ENCODE results near the gene CCDC57.

- no peak for TF ChIP-seq CTCF (IDR thresholded peaks at IDR 0.05)
- TF ChIP-seq POLR2A (IDR thresholded peaks at IDR 0.05), result no peak
These were observed 130.2 kb downstream of the CCDC57 start for GRCh38 chr17:82082456-82082855.

Measured in heart left ventricle (tissue), 13 donors.